HCT116 (cell line): ENCODE data around the gene NLGN4Y. TPM values are rescaled to one million over a fixed set of nuclear protein-coding genes. Genes with fewer than 3 reads are reported as not detected.

Experiments
- ATAC-seq: fragments of 200-7000 bp; cut with Tn5 transposase; 2 replicates; pipeline ENCODE4 v1.9.1; 2020; ENCODE audit warnings: mild to moderate bottlenecking, moderate library complexity
- BruUV-seq: library from RNA; stranded (reverse); fragments of 400-500 nt; replicated peaks from 2 replicates; lab custom pipeline; 2021; lab: Mats Ljungman, UMichigan
- CTCF ChIA-PET: fragments of 300-600 bp; sonication (Branson Sonifier 250); formaldehyde crosslinking; loops from one replicate; lab custom pipeline; 2021; ENCODE audit warnings: antibody characterized with exemption; lab: Charles Lee
- POLR2A ChIA-PET: fragments of 300-600, 350-600 bp; sonication (Branson Sonifier 250); formaldehyde crosslinking; loops from one replicate; lab custom pipeline; 2021; ENCODE audit warnings: antibody characterized with exemption; lab: Charles Lee
- RAD21 ChIA-PET, 2 experiments: fragments of 300-600 bp; sonication (Branson Sonifier 250); formaldehyde crosslinking; loops; one replicate each; lab custom pipeline; 2023; ENCODE audit warnings: low total read pairs in 2 of 2; ENCODE audit not compliant: uncharacterized antibody in 2 of 2, unreplicated experiment in 2 of 2, low non-redundant PET in 1 of 2; lab: Charles Lee
- DNase-seq: peaks from one replicate; pipeline ENCODE4 v3.0.0-alpha.2; 2010; ENCODE audit warnings: low read depth, low spot score
- H2AFZ ChIP-seq: fragments of 200-600 bp; shearing (Covaris generic), sonication (generic); 2 replicates; pipeline ENCODE4 v1.6.1; 2017; ENCODE audit warnings: low read depth, mixed run types, mixed read lengths, antibody characterized with exemption, low read length; ENCODE audit not compliant: poor library complexity, severe bottlenecking
- H3K27ac ChIP-seq: 2 replicates; pipeline ENCODE4 v1.5.1; 2012; ENCODE audit warnings: low read depth, low read length
- H3K27me3 ChIP-seq: fragments of 200-600 bp; sonication (generic); 2 replicates; pipeline ENCODE4 v1.6.1; 2016; ENCODE audit warnings: mixed run types, low read length, mixed read lengths; ENCODE audit not compliant: insufficient read depth
- H3K36me3 ChIP-seq, 2 experiments: fragments of 200-500 bp in 1 of 2; fragments of 200-600 bp in 1 of 2; sonication (Bioruptor generic) in 1 of 2; sonication (generic) in 1 of 2; 2 replicates each; pipeline versions ENCODE4 v1.5.1 to v1.6.1; 2014 to 2016; ENCODE audit warnings: low read length in 2 of 2, inconsistent platforms in 1 of 2, mixed read lengths in 1 of 2, mixed run types in 1 of 2; ENCODE audit not compliant: insufficient read depth in 2 of 2, control insufficient read depth in 1 of 2
- H3K4me1 ChIP-seq, 2 experiments: fragments of 200-600 bp in 1 of 2; sonication (generic) in 1 of 2; 2 replicates each; pipeline versions ENCODE4 v1.5.1 to v1.6.1; 2012 to 2017; ENCODE audit warnings: low read length in 2 of 2, inconsistent platforms in 1 of 2, mild to moderate bottlenecking in 1 of 2, mixed read lengths in 1 of 2, mixed run types in 1 of 2, moderate library complexity in 1 of 2; ENCODE audit not compliant: insufficient read depth in 2 of 2, control insufficient read depth in 1 of 2
- H3K4me2 ChIP-seq: fragments of 200-600 bp; sonication (generic); 2 replicates; pipeline ENCODE4 v1.6.1; 2017; ENCODE audit warnings: mixed run types, low read length, mixed read lengths
- H3K4me3 ChIP-seq, 2 experiments: fragments of 200-600 bp in 1 of 2; sonication (generic) in 1 of 2; replicated peaks in 1 of 2; 2 replicates each; pipeline ENCODE4 v1.5.1; 2011 to 2016; ENCODE audit warnings: low read length in 2 of 2, control low read depth in 1 of 2, low read depth in 1 of 2, mild to moderate bottlenecking in 1 of 2, mixed read lengths in 1 of 2, mixed run types in 1 of 2
- H3K79me2 ChIP-seq: fragments of 200-600 bp; sonication (generic); 2 replicates; pipeline ENCODE4 v1.6.1; 2017; ENCODE audit warnings: mild to moderate bottlenecking, mixed run types, low read length, moderate library complexity, mixed read lengths; ENCODE audit not compliant: insufficient read depth
- H3K9ac ChIP-seq: fragments of 200-600 bp; sonication (generic); 2 replicates; pipeline ENCODE4 v1.6.1; 2016; ENCODE audit warnings: low read length, mixed read lengths
- H3K9me2 ChIP-seq: fragments of 200-600 bp; sonication (generic), shearing (Covaris generic); 2 replicates; pipeline ENCODE4 v1.6.1; 2017; ENCODE audit warnings: mixed run types, mild to moderate bottlenecking, moderate library complexity; ENCODE audit not compliant: insufficient read depth
- H3K9me3 ChIP-seq, 2 experiments: fragments of 200-500 bp in 1 of 2; fragments of 200-600 bp in 1 of 2; sonication (Bioruptor generic) in 1 of 2; sonication (generic) in 1 of 2; 2 replicates each; pipeline ENCODE4 v1.6.1; 2014 to 2017; ENCODE audit warnings: low read length in 2 of 2, mixed read lengths in 2 of 2, inconsistent platforms in 1 of 2, low read depth in 1 of 2, mild to moderate bottlenecking in 1 of 2, mixed run types in 1 of 2, moderate library complexity in 1 of 2; ENCODE audit not compliant: control insufficient read depth in 1 of 2, insufficient read depth in 1 of 2
- H4K20me1 ChIP-seq: fragments of 200-600 bp; sonication (generic), shearing (Covaris generic); 2 replicates; pipeline ENCODE4 v1.6.1; 2017; ENCODE audit warnings: mixed run types, mild to moderate bottlenecking, moderate library complexity; ENCODE audit not compliant: insufficient read depth
- CBX3 ChIP-seq: IDR thresholded peaks from 2 replicates; pipeline ENCODE4 v1.6.1; 2012; ENCODE audit warnings: low read depth
- CEBPB ChIP-seq: IDR thresholded peaks from 2 replicates; pipeline ENCODE4 v1.6.1; 2012; ENCODE audit warnings: low read depth
- CTCF ChIP-seq, 3 experiments: fragments of 200-600 bp in 1 of 3; sonication (generic) in 1 of 3; IDR thresholded peaks in 2 of 3; conservative IDR thresholded peaks in 1 of 3; 2 replicates each; pipeline ENCODE4 v1.5.1; 2012 to 2017; ENCODE audit warnings: low read depth in 2 of 3, low read length in 2 of 3, antibody characterized with exemption in 1 of 3, borderline replicate concordance in 1 of 3, control low read depth in 1 of 3, mild to moderate bottlenecking in 1 of 3, mixed read lengths in 1 of 3, mixed run types in 1 of 3, moderate library complexity in 1 of 3; ENCODE audit not compliant: insufficient read depth in 1 of 3
- EGR1 ChIP-seq: IDR thresholded peaks from 2 replicates; pipeline ENCODE4 v1.6.1; 2012; ENCODE audit warnings: low read depth
- EZH2 ChIP-seq: fragments of 200-600 bp; sonication (generic); IDR thresholded peaks from 2 replicates; pipeline ENCODE4 v1.6.1; 2017; ENCODE audit warnings: antibody characterized with exemption, mixed run types
- EZH2phosphoT487 ChIP-seq: fragments of 200-600 bp; IDR thresholded peaks from 2 replicates; pipeline ENCODE4 v1.6.1; 2018; ENCODE audit warnings: antibody characterized with exemption, borderline replicate concordance
- FOSL1 ChIP-seq: IDR thresholded peaks from 2 replicates; pipeline ENCODE4 v1.6.1; 2012; ENCODE audit warnings: low read depth
- JUND ChIP-seq: IDR thresholded peaks from 2 replicates; pipeline ENCODE4 v1.6.1; 2012
- MAX ChIP-seq: IDR thresholded peaks from 2 replicates; pipeline ENCODE4 v1.6.1; 2012
- POLR2A ChIP-seq: IDR thresholded peaks from 2 replicates; pipeline ENCODE4 v1.7.0; 2011; ENCODE audit warnings: borderline replicate concordance; ENCODE audit not compliant: insufficient read depth, insufficient read length; ENCODE audit errors: extremely low read depth
- POLR2AphosphoS5 ChIP-seq: IDR thresholded peaks from 2 replicates; pipeline ENCODE4 v1.6.1; 2011; ENCODE audit warnings: mild to moderate bottlenecking, low read depth, low read length, moderate library complexity
- RAD21 ChIP-seq: IDR thresholded peaks from 2 replicates; pipeline ENCODE4 v1.6.1; 2012; ENCODE audit warnings: low read depth, mild to moderate bottlenecking
- REST ChIP-seq: IDR thresholded peaks from 2 replicates; pipeline ENCODE4 v1.6.1; 2012; ENCODE audit warnings: low read depth
- SIN3A ChIP-seq: IDR thresholded peaks from 2 replicates; pipeline ENCODE4 v1.6.1; 2012; ENCODE audit warnings: low read depth
- SRF ChIP-seq: IDR thresholded peaks from 2 replicates; pipeline ENCODE4 v1.6.1; 2012; ENCODE audit warnings: low read depth
- TCF7L2 ChIP-seq: IDR thresholded peaks from 2 replicates; pipeline ENCODE4 v1.7.0; 2011; ENCODE audit warnings: borderline replicate concordance, inconsistent platforms; ENCODE audit not compliant: insufficient read depth, insufficient read length; ENCODE audit errors: extremely low read depth
- ZBTB33 ChIP-seq: IDR thresholded peaks from 2 replicates; pipeline ENCODE4 v1.6.1; 2011; ENCODE audit warnings: mild to moderate bottlenecking, low read length, moderate library complexity; ENCODE audit not compliant: insufficient replicate concordance; ENCODE audit errors: extremely low read depth
- ZNF274 ChIP-seq: fragments of 200-500 bp; sonication (Bioruptor generic); IDR thresholded peaks from 2 replicates; pipeline ENCODE4 v1.6.1; 2014; ENCODE audit warnings: mild to moderate bottlenecking, low read depth, low read length, inconsistent platforms
- intact Hi-C: fragments of 100-400 bp; cut with micrococcal nuclease; formaldehyde crosslinking; loops from 2 replicates; pipeline ENCODE4 v1.10.0; 2022
- total RNA-seq: library from RNA; stranded (reverse); gene quantifications from one replicate; pipeline ENCODE4 v1.2.1, GENCODE V29; 2021; ENCODE audit not compliant: unreplicated experiment

The NLGN4Y gene
- total RNA-seq, 1 experiment from 2014 or later: 0.22 TPM

- no peak for TF ChIP-seq RAD21
- TF ChIP-seq EZH2: no peak
- no peak for TF ChIP-seq REST
- no peak for TF ChIP-seq CBX3
- no peak for TF ChIP-seq TCF7L2
- no peak for TF ChIP-seq POLR2AphosphoS5
- no peak for TF ChIP-seq SRF
- no peak for TF ChIP-seq FOSL1
- TF ChIP-seq CEBPB: no peak
- TF ChIP-seq ZNF274: no peak
- TF ChIP-seq JUND: no peak
- TF ChIP-seq CTCF (IDR thresholded peaks at IDR 0.05 in 2 of 3, conservative IDR thresholded peaks at IDR 0.05 in 1 of 3; ENCODE audit: borderline replicate concordance in 1 of 3, insufficient read depth in 1 of 3, low read depth in 2 of 3, low read length in 2 of 3): no peak
- TF ChIP-seq MAX: no peak
- TF ChIP-seq POLR2A: no peak
- TF ChIP-seq EGR1: no peak
- no peak for TF ChIP-seq SIN3A
- TF ChIP-seq EZH2phosphoT487: no peak
- TF ChIP-seq ZBTB33: no peak
- Histone ChIP-seq H3K9ac (no peak overlapping the region), H3K79me2 (no peaks in the 10 kb centered on the region), H3K4me3 (no peak overlapping the region), H3K27ac (no peak overlapping the region), H3K9me2 (no peaks in the 10 kb centered on the region), H3K9me3 (no peaks in the 10 kb centered on the region), H3K36me3 (no peaks in the 10 kb centered on the region), H3K27me3 (no peaks in the 10 kb centered on the region), H3K4me1 (no peaks in the 10 kb centered on the region), H4K20me1 (no peaks in the 10 kb centered on the region), H3K4me2 (no peak overlapping the region), H2AFZ (no peak overlapping the region)
- ATAC-seq (no peak), DNase-seq (no peak)
- intact Hi-C loops: no loop called here
- no TSS peak for BruUV-seq
- ChIA-PET CTCF (no interaction called here), POLR2A (no interaction called here), RAD21 (no interaction called here)
These were observed 12.4 kb downstream of the NLGN4Y start for GRCh38 chrY:14536703-14537102.
